Lung (tissue), 12 donors: ENCODE data around the gene DLAT. TPM values are rescaled to one million over a fixed set of nuclear protein-coding genes. Genes with fewer than 3 reads are reported as not detected.

Source experiments
- ATAC-seq: fragments of 200-7000 bp; cut with Tn5 transposase; one replicate; pipeline ENCODE4 v1.9.1; 2020; ENCODE audit warnings: moderate number of reproducible peaks; ENCODE audit not compliant: insufficient read depth, low FRiP score
- DNase-seq, 3 donors: peaks; one replicate each; pipeline ENCODE4 v3.0.0-alpha.2; 2013 to 2017
- H3K27ac ChIP-seq, 2 donors: one replicate each; pipeline ENCODE4 v1.5.1; 2013; ENCODE audit warnings: mild to moderate bottlenecking in 2 of 2, moderate library complexity in 2 of 2, control low read depth in 1 of 2, inconsistent platforms in 1 of 2, low read depth in 1 of 2, low read length in 1 of 2
- H3K27me3 ChIP-seq, 3 donors: one replicate each; pipeline ENCODE4 v1.5.1; 2013; ENCODE audit warnings: low read length in 2 of 3; ENCODE audit not compliant: control insufficient read depth in 3 of 3, insufficient read depth in 3 of 3
- H3K36me3 ChIP-seq, 4 donors: one replicate each; pipeline ENCODE4 v1.5.1; 2013; ENCODE audit warnings: low read length in 4 of 4, mild to moderate bottlenecking in 1 of 4, moderate library complexity in 1 of 4; ENCODE audit not compliant: control insufficient read depth in 4 of 4, insufficient read depth in 4 of 4
- H3K4me1 ChIP-seq, 5 donors: one replicate each; pipeline ENCODE4 v1.5.1; 2013; ENCODE audit warnings: low read length in 5 of 5, mild to moderate bottlenecking in 2 of 5, moderate library complexity in 1 of 5; ENCODE audit not compliant: control insufficient read depth in 5 of 5, insufficient read depth in 5 of 5
- H3K4me3 ChIP-seq: one replicate; pipeline ENCODE4 v1.5.1; 2013; ENCODE audit warnings: mild to moderate bottlenecking, control low read depth, moderate library complexity
- H3K9ac ChIP-seq, 2 donors: one replicate each; pipeline ENCODE4 v1.5.1; 2013; ENCODE audit warnings: low read length in 2 of 2, control low read depth in 1 of 2; ENCODE audit not compliant: insufficient read depth in 1 of 2
- H3K9me3 ChIP-seq, 4 donors: one replicate each; pipeline ENCODE4 v1.5.1; 2013; ENCODE audit warnings: low read length in 3 of 4, mild to moderate bottlenecking in 1 of 4, moderate library complexity in 1 of 4; ENCODE audit not compliant: control insufficient read depth in 4 of 4, insufficient read depth in 3 of 4
- CTCF ChIP-seq: IDR thresholded peaks from 2 replicates; pipeline ENCODE4 v1.5.1; 2012; ENCODE audit warnings: mild to moderate bottlenecking; ENCODE audit errors: control extremely low read depth, extremely low read depth
- WGBS, 2 donors: extraction: QIAGEN DNeasy Blood & Tissue Kit; methylation state at CpG; one replicate each; pipeline ENCODE4 v1.1.7; 2013; 5-methylcytosine and 5-hydroxymethylcytosine counted together
- polyA plus RNA-seq, 2 donors: library from polyadenylated mRNA; stranded (reverse); fragments of 200-250 nt; gene quantifications; one replicate each; pipeline ENCODE4 v1.2.1, GENCODE V29; 2013
- total RNA-seq, 2 donors: library from RNA; depleted of rRNA in 1 of 2; stranded (reverse); fragments of >200 nt in 1 of 2; gene quantifications; one replicate each; pipeline ENCODE4 v1.2.1, GENCODE V29; 2014 to 2021
- donor health status: control.
- donor health status: control.
- donor health status: Bipolar disorder and iron deficiency.
- donor health status: healthy.
- donor health status: DM: yes; HTN: yes; CAD: no.

Gene DLAT
- total and polyA plus RNA-seq, 4 donors: 12.0 to 32.9 (median 26.5) TPM

- Histone ChIP-seq H3K9me3 (peaks cover 0 to 2% (median 0%) of the 10 kb centered on the region in 4 donors), H3K27ac (no peak overlapping the region), H3K4me3 (no peak overlapping the region), H3K4me1 (no peaks in the 10 kb centered on the region), H3K9ac (no peak overlapping the region), H3K36me3 (peaks cover 0 to 22% (median 3%) of the 10 kb centered on the region in 4 donors), H3K27me3 (no peaks in the 10 kb centered on the region)
- 95 to 96% methylated on average over 1 of the region's 1 CpG for WGBS, 2 donors
- TF ChIP-seq CTCF: no peak
- ATAC-seq (no peak), DNase-seq (no peak)
Observed at GRCh38 chr11:112000703-112001102, 24.5 kb upstream of the DLAT start.

- Histone ChIP-seq H3K36me3 (peaks cover 0 to 16% (median 2%) of the 10 kb centered on the region in 4 donors), H3K4me3 (no peak overlapping the region), H3K9ac (no peak overlapping the region), H3K27ac (peak overlapping the region in 1 of 2 donors; percentile 58), H3K27me3 (no peaks in the 10 kb centered on the region), H3K4me1 (no peaks in the 10 kb centered on the region), H3K9me3 (peaks cover 0 to 2% (median 0%) of the 10 kb centered on the region in 4 donors)
- no peak for TF ChIP-seq CTCF
- no peak for DNase-seq
- 93 to 95% methylated on average over 6 of the region's 6 CpGs for WGBS, 2 donors
- no peak for ATAC-seq
Observed at GRCh38 chr11:112002491-112003216, 22.6 kb upstream of the DLAT start.

GRCh38 chr11:112004389-112004788, 20.8 kb upstream of the DLAT start:
- ATAC-seq (no peak), DNase-seq (no peak)
- H3K4me1 ChIP-seq: no peaks in the 10 kb centered on the region
- H3K9me3 ChIP-seq: peaks cover 0 to 2% (median 0%) of the 10 kb centered on the region in 4 donors
- peaks cover 0 to 9% (median 2%) of the 10 kb centered on the region in 4 donors for H3K36me3 ChIP-seq
- 69 to 85% methylated on average over 4 of the region's 4 CpGs for WGBS, 2 donors
- no peak for TF ChIP-seq CTCF
- no peak overlapping the region for H3K27ac ChIP-seq
- no peaks in the 10 kb centered on the region for H3K27me3 ChIP-seq
- no peak overlapping the region for H3K9ac ChIP-seq
- no peak overlapping the region for H3K4me3 ChIP-seq
